Mononuclear cell (primary cell): ENCODE data around the gene VPS11. TPM values are rescaled to one million over a fixed set of nuclear protein-coding genes. Genes with fewer than 3 reads are reported as not detected.

ENCODE experiments used
- H3K27me3 ChIP-seq: 2 replicates; pipeline ENCODE4 v1.6.0; 2011; ENCODE audit warnings: low read length, control low read depth; ENCODE audit not compliant: insufficient read depth
- H3K4me1 ChIP-seq: 2 replicates; pipeline ENCODE4 v1.5.1; 2011; ENCODE audit warnings: mild to moderate bottlenecking, low read length, control low read depth; ENCODE audit not compliant: insufficient read depth
- H3K4me3 ChIP-seq: 2 replicates; pipeline ENCODE4 v1.5.1; 2011; ENCODE audit warnings: mild to moderate bottlenecking, low read length, moderate library complexity
- H3K9me3 ChIP-seq: 2 replicates; pipeline ENCODE4 v1.5.1; 2011; ENCODE audit warnings: low read depth, mild to moderate bottlenecking, control low read depth, low read length
- total RNA-seq: library from RNA; depleted of rRNA; stranded (reverse); fragments of >200 nt; gene quantifications from one replicate; pipeline ENCODE4 v1.2.3, GENCODE V29; 2012

Gene VPS11
- total RNA-seq, 1 donor: 34.7 TPM

GRCh38 chr11:119085437-119085847 lies 17.8 kb downstream of the VPS11 start:
- Histone ChIP-seq H3K4me3 (peak overlapping the region; percentile 80), H3K9me3 (no peaks in the 10 kb centered on the region), H3K27me3 (no peaks in the 10 kb centered on the region), H3K4me1 (peaks cover 33% of the 10 kb centered on the region)

- Histone ChIP-seq H3K9me3 (no peaks in the 10 kb centered on the region), H3K4me1 (peaks cover 43% of the 10 kb centered on the region), H3K27me3 (no peaks in the 10 kb centered on the region), H3K4me3 (no peak overlapping the region)
Measured at GRCh38 chr11:119087123-119087522, 19.5 kb downstream of the VPS11 start.

DNA sequence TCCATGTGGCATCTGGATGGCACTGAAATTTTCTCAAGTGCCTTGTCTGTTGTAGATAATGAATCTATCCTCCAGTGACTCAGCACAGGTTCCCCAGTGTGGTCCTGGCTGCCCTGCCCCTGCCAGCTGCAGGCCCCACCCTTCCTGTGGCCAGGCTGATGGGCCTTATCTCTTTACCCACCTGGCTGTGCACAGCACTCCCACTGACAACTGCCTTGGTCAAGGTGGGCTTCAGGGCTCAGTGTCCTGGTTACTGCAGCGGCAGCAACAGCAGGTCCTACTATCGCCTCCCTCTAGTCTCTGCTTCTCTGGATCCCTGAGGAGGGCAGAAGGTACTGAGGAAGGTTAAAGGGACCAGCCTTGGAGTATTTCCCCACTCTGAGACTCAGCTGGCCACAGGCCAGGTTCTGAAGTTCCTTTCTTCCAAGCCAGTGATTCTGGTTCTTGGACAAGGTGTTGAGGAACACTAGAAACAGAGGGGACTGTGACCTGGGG lies 20.2 kb downstream of the VPS11 start:
- H3K4me3 ChIP-seq: no peak overlapping the region
- H3K4me1 ChIP-seq: peaks cover 50% of the 10 kb centered on the region
- no peaks in the 10 kb centered on the region for H3K27me3 ChIP-seq
- no peaks in the 10 kb centered on the region for H3K9me3 ChIP-seq

GRCh38 chr11:119088406-119088805 lies 20.8 kb downstream of the VPS11 start:
- Histone ChIP-seq H3K4me1 (peaks cover 56% of the 10 kb centered on the region), H3K9me3 (no peaks in the 10 kb centered on the region), H3K4me3 (no peak overlapping the region), H3K27me3 (no peaks in the 10 kb centered on the region)

DNA sequence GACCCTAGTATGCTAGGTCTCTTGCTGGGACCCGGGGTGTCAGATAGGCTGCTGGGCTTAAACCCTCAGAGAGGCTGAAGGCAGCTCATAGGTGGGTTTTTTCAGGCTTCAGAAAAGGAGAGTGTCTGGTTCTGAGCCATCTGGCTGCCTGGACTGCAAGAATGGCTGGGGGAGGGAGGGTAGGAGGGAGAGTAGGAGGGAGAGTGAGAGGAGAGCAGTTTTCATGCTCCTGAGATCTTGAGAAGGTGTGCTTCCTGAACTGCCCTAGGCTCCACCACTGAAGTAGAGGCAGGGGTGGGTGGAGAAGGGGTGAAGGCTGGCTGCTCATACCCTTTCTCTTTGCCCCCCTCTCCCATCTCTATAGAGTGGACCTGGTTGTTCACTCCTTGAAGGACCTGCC lies 21.7 kb downstream of the VPS11 start:
- no peaks in the 10 kb centered on the region for H3K27me3 ChIP-seq
- no peak overlapping the region for H3K4me3 ChIP-seq
- H3K9me3 ChIP-seq: no peaks in the 10 kb centered on the region
- peaks cover 62% of the 10 kb centered on the region for H3K4me1 ChIP-seq

- Histone ChIP-seq H3K9me3 (no peaks in the 10 kb centered on the region), H3K4me3 (no peak overlapping the region), H3K27me3 (no peaks in the 10 kb centered on the region), H3K4me1 (peaks cover 55% of the 10 kb centered on the region)
Measured at GRCh38 chr11:119091178-119091577, 23.6 kb downstream of the VPS11 start.

DNA sequence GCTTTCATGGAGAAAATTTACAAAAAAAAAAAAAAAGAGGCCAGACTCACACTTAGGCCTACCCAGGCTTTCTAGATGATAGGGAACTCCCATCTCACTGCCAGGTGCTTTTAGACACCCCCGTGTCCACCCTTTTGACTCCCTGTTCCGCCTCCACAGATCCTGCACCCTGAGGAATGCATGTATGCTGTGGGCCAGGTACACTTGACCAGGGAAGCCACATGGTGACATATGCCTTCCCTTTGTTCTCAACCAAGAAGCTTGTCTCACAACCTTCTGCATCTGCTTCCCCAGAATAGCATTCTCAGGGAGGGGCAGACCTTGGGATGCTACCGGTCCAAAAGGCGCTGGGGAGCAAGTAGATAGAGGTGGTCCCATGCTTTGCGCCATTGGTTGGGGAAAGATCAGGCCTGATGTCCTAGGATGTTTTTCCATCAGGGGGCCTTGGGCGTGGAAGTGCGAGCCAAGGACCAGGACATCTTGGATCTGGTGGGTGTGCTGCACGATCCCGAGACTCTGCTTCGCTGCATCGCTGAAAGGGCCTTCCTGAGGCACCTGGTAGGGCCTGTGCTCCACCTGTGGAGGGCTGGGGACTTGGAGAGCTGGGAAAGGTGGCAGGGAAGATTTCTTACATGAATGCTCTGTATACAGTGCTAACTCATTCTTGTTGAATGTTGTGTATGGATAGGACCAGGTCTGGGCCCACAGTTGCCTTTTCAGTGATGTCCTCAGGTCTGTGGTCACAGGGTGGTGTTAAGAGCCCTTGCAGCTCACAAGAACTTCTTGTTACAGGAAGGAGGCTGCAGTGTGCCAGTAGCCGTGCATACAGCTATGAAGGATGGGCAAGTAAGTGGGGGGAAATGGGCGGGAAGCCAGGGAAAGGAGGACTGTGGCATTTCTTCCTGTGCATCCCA lies 24.6 kb downstream of the VPS11 start:
- Histone ChIP-seq H3K27me3 (no peaks in the 10 kb centered on the region), H3K4me3 (no peak overlapping the region), H3K4me1 (peaks cover 52% of the 10 kb centered on the region), H3K9me3 (no peaks in the 10 kb centered on the region)

GRCh38 chr11:119092880-119093842 lies 25.5 kb downstream of the VPS11 start:
- no peak overlapping the region for H3K4me3 ChIP-seq
- H3K27me3 ChIP-seq: no peaks in the 10 kb centered on the region
- H3K9me3 ChIP-seq: no peaks in the 10 kb centered on the region
- peaks cover 45% of the 10 kb centered on the region for H3K4me1 ChIP-seq

- Histone ChIP-seq H3K9me3 (no peaks in the 10 kb centered on the region), H3K4me3 (peak overlapping the region; percentile 75), H3K27me3 (no peaks in the 10 kb centered on the region), H3K4me1 (peaks cover 45% of the 10 kb centered on the region)
Measured at GRCh38 chr11:119093942-119094815, 26.6 kb downstream of the VPS11 start.

- Histone ChIP-seq H3K4me1 (peaks cover 48% of the 10 kb centered on the region), H3K27me3 (no peaks in the 10 kb centered on the region), H3K4me3 (peak overlapping the region; percentile 75), H3K9me3 (no peaks in the 10 kb centered on the region)
Measured at GRCh38 chr11:119094816-119095065, 27.1 kb downstream of the VPS11 start.

- Histone ChIP-seq H3K4me1 (peaks cover 51% of the 10 kb centered on the region), H3K27me3 (no peaks in the 10 kb centered on the region), H3K9me3 (no peaks in the 10 kb centered on the region), H3K4me3 (peak overlapping the region; percentile 75)
Measured at GRCh38 chr11:119095066-119095880, 27.7 kb downstream of the VPS11 start.

DNA sequence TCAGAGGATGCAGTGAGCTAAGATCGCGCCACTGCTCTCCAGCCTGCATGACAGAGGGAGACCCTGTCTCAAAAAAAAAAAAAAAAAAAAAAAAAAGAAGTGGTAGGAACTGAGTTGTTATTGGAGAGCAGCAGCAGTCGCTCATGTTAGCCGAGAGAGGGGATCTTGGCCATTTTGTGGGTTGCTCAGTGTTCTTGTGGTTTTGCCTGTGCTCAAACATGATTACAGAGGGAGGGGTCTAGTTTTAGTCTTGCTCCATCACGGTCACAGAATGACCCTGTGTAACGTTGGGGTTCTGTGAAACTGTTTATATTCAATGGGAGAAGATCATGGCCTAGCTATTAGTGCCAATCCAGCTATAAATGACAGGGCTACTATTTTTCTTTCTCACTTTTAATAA lies 32.1 kb downstream of the VPS11 start:
- Histone ChIP-seq H3K4me3 (no peak overlapping the region), H3K27me3 (no peaks in the 10 kb centered on the region), H3K4me1 (peaks cover 41% of the 10 kb centered on the region), H3K9me3 (no peaks in the 10 kb centered on the region)

- H3K4me1 ChIP-seq: peaks cover 41% of the 10 kb centered on the region
- H3K4me3 ChIP-seq: peak overlapping the region; percentile 82
- H3K27me3 ChIP-seq: no peaks in the 10 kb centered on the region
- H3K9me3 ChIP-seq: no peaks in the 10 kb centered on the region
Measured at GRCh38 chr11:119100246-119100970, 32.8 kb downstream of the VPS11 start.
